GM19324 (cell line): ENCODE data around the gene AP1G1.
"Not testable (repeated sequence)": the region's sequence is repeated elsewhere in the genome, so short reads cannot be mapped to it uniquely, and the experiment has no call there.

Experiments
- ATAC-seq: cut with Tn5 transposase; IDR thresholded peaks from one replicate; pipeline ENCODE4 v1.9.1; 2021; ENCODE audit warnings: mild to moderate bottlenecking, moderate library complexity; ENCODE audit not compliant: unreplicated experiment, low FRiP score

The AP1G1 gene

DNA sequence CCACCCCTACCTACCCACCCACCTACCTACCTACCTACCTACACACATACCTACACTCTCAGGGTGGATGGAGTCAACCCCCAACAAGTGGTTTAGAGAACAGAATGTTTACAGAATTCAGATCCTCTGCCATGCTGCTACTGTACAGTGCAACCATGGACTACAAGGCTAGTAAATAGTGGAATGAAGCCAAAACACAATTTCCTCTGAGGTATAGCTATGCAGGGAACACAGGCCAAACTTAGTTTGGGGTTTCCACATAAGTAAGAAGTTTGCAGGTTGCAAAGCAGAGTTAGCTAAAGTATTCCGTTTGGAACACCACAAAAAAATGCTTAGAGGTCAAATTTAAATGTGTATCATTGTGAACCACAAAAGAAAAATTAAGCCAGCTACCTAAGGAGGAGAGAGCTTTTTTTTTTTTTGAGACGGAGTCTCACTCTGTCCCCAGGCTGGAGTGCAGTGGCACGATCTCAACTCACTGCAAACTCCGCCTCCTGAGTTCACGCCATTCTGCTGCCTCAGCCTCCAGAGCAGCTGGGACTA, 2.7 kb upstream of the AP1G1 start:
- ATAC-seq, result no peak

- not testable (repeated sequence) for ATAC-seq
Observed at GRCh38 chr16:71810155-71810530, 1.5 kb upstream of the AP1G1 start.

- no peak for ATAC-seq
Observed at GRCh38 chr16:71807905-71808592, 585 bp downstream of the AP1G1 start.

DNA sequence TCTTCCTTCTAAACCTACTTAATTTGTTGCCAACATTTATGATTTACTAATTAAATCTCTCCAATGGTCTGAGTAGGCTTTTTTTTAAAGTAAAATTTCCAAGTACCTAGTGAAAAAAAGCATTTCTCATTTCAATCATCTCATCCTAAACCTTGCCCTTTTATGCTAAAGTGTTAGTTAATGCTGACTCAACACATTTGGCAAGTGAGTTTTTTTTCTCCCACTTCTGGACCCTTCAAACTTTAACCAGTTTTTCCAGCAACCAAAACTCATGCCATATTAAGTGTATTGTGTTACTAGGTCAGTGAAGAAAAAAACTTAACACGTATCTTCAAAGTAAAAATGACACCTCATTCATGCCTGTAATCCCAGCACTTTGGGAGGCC, 5.3 kb downstream of the AP1G1 start:
- ATAC-seq, result no peak

GRCh38 chr16:71796501-71797097, 12.0 kb downstream of the AP1G1 start:
- ATAC-seq, result no peak

DNA sequence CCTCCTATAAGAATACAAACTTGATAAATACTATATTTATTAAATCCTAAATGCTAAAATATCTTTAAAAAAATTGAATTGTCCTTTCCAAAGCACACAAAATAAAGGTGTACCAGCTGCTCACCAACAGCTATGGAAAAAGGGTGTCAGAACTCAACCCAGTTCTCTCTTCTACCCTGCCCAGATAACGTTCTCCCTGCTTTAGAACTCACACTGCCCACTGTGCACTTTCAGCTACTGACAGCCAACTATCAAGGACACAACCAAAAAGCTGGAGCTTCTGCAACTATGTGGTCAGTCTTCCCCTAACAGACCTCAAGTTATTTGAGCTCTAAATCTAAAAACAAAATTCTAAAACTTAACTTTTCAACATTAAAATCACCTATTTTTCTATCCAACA, 13.7 kb downstream of the AP1G1 start:
- no peak for ATAC-seq

GRCh38 chr16:71794018-71794417, 14.6 kb downstream of the AP1G1 start:
- ATAC-seq, result no peak

- ATAC-seq, result no peak
Observed at GRCh38 chr16:71792176-71792575, 16.5 kb downstream of the AP1G1 start.

DNA sequence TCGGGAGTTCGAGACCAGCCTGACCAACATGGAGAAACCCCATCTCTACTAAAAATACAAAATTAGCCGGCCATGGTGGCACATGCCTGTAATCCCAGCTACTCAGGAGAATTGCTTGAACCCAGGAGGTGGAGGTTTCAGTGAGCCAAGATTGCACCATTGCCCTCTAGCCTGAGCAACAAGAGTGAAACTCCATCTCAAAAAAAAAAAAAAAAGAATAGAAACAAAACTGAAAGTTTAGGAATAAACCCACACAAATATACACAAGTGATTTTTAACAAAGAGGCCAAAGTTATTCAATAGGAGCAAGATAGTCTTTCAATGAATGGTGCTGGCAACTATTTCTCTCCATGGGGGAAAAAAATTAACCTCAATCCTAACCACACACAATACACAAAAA, 18.3 kb downstream of the AP1G1 start:
- not testable (repeated sequence) for ATAC-seq

- ATAC-seq, result no peak
Observed at GRCh38 chr16:71789136-71789535, 19.5 kb downstream of the AP1G1 start.

GRCh38 chr16:71788578-71788977, 20.1 kb downstream of the AP1G1 start:
- ATAC-seq, result no peak

DNA sequence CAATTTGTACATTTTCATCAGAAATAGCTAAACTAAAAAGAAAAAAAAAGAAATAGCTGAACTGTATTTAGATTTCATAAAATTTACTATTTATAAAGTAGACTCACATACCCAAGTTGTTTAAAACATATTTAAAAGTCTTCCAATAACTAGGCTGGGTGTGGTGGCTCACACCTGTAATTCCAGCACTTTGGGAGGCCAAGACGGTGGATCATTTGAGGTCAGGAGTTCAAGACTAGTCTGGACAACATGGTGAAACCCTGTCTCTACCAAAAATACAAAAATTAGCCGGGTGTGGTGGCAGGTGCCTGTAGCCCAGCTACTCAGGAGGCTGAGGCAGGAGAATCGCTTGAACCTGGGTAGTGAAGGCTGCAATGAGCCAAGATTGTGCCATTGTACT, 23.5 kb downstream of the AP1G1 start:
- not testable (repeated sequence) for ATAC-seq

- ATAC-seq, result no peak
Observed at GRCh38 chr16:71784093-71784492, 24.5 kb downstream of the AP1G1 start.

DNA sequence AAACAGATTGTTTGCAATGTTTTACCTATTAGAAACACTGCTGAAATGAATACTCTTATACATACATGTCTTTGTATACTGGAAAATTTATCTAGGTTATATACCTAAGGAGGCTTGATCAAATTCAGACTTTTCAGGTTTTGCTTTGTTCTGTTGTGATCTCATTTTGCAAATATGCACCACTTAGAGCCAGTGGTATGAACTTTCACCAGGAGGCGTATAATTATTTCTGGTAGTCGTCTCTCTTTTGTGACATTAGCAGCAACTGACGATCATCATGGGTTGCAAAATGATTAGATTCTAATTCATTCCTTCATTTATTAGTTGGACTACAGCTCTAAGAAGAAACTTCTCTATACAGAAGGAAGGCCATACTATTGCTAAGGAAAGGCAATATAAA, 26.9 kb downstream of the AP1G1 start:
- no peak for ATAC-seq

- ATAC-seq, result no peak
Observed at GRCh38 chr16:71780521-71781089, 28.0 kb downstream of the AP1G1 start.

DNA sequence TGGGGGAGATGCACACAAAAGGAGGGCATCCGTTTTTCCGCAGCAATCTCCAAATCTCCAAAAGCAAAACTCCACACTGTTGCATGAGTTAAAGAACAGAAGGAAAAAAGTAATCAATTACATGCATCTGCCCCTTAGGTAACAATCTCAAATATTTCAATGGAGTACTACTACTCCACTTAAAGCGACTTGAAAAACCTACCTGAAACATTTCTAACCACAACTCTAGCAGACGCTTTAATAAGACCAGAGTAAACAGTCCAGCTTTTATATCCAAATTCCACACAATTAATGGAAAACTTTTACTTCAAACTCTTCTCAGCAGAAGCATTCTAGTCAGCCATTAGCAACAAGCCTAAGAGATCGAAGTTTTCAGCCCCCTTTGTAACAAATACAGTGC, 29.9 kb downstream of the AP1G1 start:
- no peak for ATAC-seq

- no peak for ATAC-seq
Observed at GRCh38 chr16:71777329-71777728, 31.3 kb downstream of the AP1G1 start.

- no peak for ATAC-seq
Observed at GRCh38 chr16:71775949-71776348, 32.7 kb downstream of the AP1G1 start.

DNA sequence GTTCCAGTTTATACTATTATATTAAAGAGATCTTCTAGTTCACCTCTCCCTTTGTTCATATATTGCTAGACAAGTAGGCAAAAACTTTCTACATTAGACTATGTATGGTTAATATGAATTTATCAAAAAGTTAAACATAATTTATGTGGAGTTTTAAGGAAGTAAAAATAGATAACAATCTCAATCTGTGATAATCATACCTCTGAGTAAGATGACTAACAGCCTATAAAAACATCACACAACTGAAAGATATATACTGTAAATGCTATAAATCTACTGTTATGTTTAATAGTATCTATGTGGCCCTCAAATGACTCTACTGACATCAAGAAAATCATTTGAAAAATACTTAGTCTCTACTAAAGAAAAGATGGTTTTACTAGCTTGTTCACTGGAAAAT, 37.1 kb downstream of the AP1G1 start:
- ATAC-seq, result no peak

DNA sequence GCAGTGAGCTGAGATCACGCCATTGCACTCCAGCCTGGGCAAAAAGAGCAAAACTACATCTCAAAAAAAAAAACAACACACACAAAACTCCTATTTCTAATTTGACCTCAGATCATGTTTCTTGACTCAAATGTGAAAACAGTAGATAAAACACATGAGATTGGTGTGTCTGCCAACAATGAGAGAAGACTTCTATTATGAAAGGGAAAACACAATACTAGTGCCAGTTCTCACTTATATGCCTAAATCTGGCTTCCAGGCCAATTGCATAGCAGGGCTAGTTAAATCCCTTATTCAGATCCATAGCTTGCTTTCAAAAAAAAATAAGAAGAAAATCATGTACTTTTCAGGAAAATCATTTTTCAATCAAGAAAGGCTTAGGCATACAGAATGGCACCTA, 39.4 kb downstream of the AP1G1 start:
- no peak for ATAC-seq

GRCh38 chr16:71767060-71767900, 41.4 kb downstream of the AP1G1 start:
- ATAC-seq, result no peak
